GM12878 (cell line): ENCODE results near the gene SERTM2. TPM values are rescaled to one million over a fixed set of nuclear protein-coding genes. Genes with fewer than 3 reads are reported as not detected.

ENCODE experiments used
- ATAC-seq: fragments of 200-7000 bp; cut with Tn5 transposase; 3 replicates; pipeline ENCODE4 v1.9.1; 2020; ENCODE audit warnings: mild to moderate bottlenecking, moderate library complexity
- BruUV-seq: library from RNA; stranded (reverse); fragments of 400-500 nt; replicated peaks from 2 replicates; lab custom pipeline; 2021; lab: Mats Ljungman, UMichigan
- CTCF ChIA-PET: fragments of 300-600 bp; sonication (Branson Sonifier 250); formaldehyde crosslinking; extraction: SDS; loops from one replicate; lab custom pipeline; 2021; ENCODE audit warnings: inconsistent platforms; lab: Yijun Ruan, JAX
- POLR2A ChIA-PET: fragments of 350-600 bp; formaldehyde crosslinking; extraction: SDS; loops from one replicate; lab custom pipeline; 2021; ENCODE audit warnings: inconsistent platforms; lab: Charles Lee
- RAD21 ChIA-PET: fragments of 300-600 bp; sonication (Branson Sonifier 250); formaldehyde crosslinking; loops from one replicate; lab custom pipeline; 2023; ENCODE audit warnings: antibody characterized with exemption; ENCODE audit not compliant: unreplicated experiment; lab: Charles Lee
- SMC1A ChIA-PET: fragments of 300-600 bp; sonication (Branson Sonifier 250); formaldehyde crosslinking; loops from one replicate; lab custom pipeline; 2023; ENCODE audit not compliant: unreplicated experiment, uncharacterized antibody; lab: Charles Lee
- DNase-seq: peaks from one replicate; pipeline ENCODE4 v3.0.0-alpha.2; 2011; ENCODE audit warnings: low read depth, low spot score
- FAIRE-seq: peaks from 3 replicates; lab custom pipeline; 2011; peaks lifted over from hg19 to GRCh38; lab: Jason Lieb, UNC
- H2AFZ ChIP-seq: 2 replicates; pipeline ENCODE4 v1.6.0; 2011; ENCODE audit warnings: low read depth, low read length, control low read depth; ENCODE audit not compliant: control insufficient read depth
- H3K27ac ChIP-seq: 2 replicates; pipeline ENCODE4 v1.5.1; 2011; ENCODE audit warnings: control low read depth; ENCODE audit not compliant: control insufficient read depth, insufficient read depth
- H3K27me3 ChIP-seq, 2 experiments: replicated peaks in 1 of 2; 2 replicates each; pipeline versions ENCODE4 v1.6.0 to v1.6.1; 2011; ENCODE audit warnings: low read length in 1 of 2; ENCODE audit not compliant: control insufficient read depth in 2 of 2, insufficient read depth in 2 of 2
- H3K36me3 ChIP-seq, 2 experiments: 2 replicates each; pipeline ENCODE4 v1.5.1; 2011; ENCODE audit warnings: low read length in 1 of 2; ENCODE audit not compliant: control insufficient read depth in 2 of 2, insufficient read depth in 2 of 2
- H3K4me1 ChIP-seq: 2 replicates; pipeline ENCODE4 v1.6.1; 2011; ENCODE audit warnings: mild to moderate bottlenecking, low read length, moderate library complexity, mixed read lengths; ENCODE audit not compliant: control insufficient read depth, insufficient read depth
- H3K4me2 ChIP-seq: 2 replicates; pipeline ENCODE4 v1.6.0; 2011; ENCODE audit warnings: control low read depth; ENCODE audit not compliant: control insufficient read depth, insufficient read depth
- H3K4me3 ChIP-seq: fragments of 200-600 bp; sonication (generic); 2 replicates; pipeline ENCODE4 v1.5.1; 2016
- H3K79me2 ChIP-seq: 2 replicates; pipeline ENCODE4 v1.6.0; 2011; ENCODE audit warnings: low read length; ENCODE audit not compliant: control insufficient read depth, insufficient read depth
- H3K9ac ChIP-seq: 2 replicates; pipeline ENCODE4 v1.8.0; 2011; ENCODE audit warnings: low read length, control low read depth, mixed read lengths; ENCODE audit not compliant: control insufficient read depth, insufficient read depth
- H3K9me3 ChIP-seq: replicated peaks from 3 replicates; pipeline ENCODE4 v1.5.1; 2011; ENCODE audit warnings: mild to moderate bottlenecking, low read length; ENCODE audit not compliant: control insufficient read depth, insufficient read depth
- H4K20me1 ChIP-seq: 2 replicates; pipeline ENCODE4 v1.6.0; 2011; ENCODE audit not compliant: control insufficient read depth, insufficient read depth
- ASH2L ChIP-seq: fragments of 300-600, 200-600 bp; sonication (generic); IDR thresholded peaks from 2 replicates; pipeline ENCODE4 v1.6.1; 2017; ENCODE audit warnings: low read depth, mild to moderate bottlenecking, borderline replicate concordance
- BACH1 ChIP-seq: fragments of 450-650 bp; IDR thresholded peaks from 2 replicates; pipeline ENCODE4 v1.6.1; 2017; ENCODE audit warnings: mild to moderate bottlenecking, borderline replicate concordance
- BHLHE40 ChIP-seq, 2 experiments: fragments of 450-650 bp in 1 of 2; IDR thresholded peaks; 2 replicates each; pipeline ENCODE4 v1.6.1; 2011 to 2017; ENCODE audit warnings: low read depth in 2 of 2, borderline replicate concordance in 1 of 2, improper control_type of control experiment in 1 of 2, low read length in 1 of 2, mild to moderate bottlenecking in 1 of 2
- IKZF2 ChIP-seq, 2 experiments: fragments of 450-650 bp; IDR thresholded peaks; 2 replicates each; pipeline ENCODE4 v1.6.1; 2017; ENCODE audit warnings: mild to moderate bottlenecking in 2 of 2, moderate library complexity in 2 of 2
- KDM1A ChIP-seq: fragments of 200-600 bp; sonication (generic); IDR thresholded peaks from 2 replicates; pipeline ENCODE4 v1.6.1; 2016; ENCODE audit warnings: borderline replicate concordance
- MTA2 ChIP-seq: fragments of 450-650 bp; IDR thresholded peaks from 2 replicates; pipeline ENCODE4 v1.6.1; 2016; ENCODE audit warnings: low read depth, mild to moderate bottlenecking, moderate library complexity
- NBN ChIP-seq: fragments of 450-650 bp; IDR thresholded peaks from 2 replicates; pipeline ENCODE4 v1.6.1; 2016
- NRF1 ChIP-seq: conservative IDR thresholded peaks from 2 replicates; pipeline ENCODE4 v1.6.1; 2011; ENCODE audit warnings: mild to moderate bottlenecking, low read depth, low read length, improper control_type of control experiment
- PAX5 ChIP-seq: IDR thresholded peaks from 2 replicates; pipeline ENCODE4 v1.6.1; 2011; ENCODE audit warnings: low read depth, low read length, borderline replicate concordance
- POLR2A ChIP-seq: IDR thresholded peaks from 2 replicates; pipeline ENCODE4 v1.6.1; 2011; ENCODE audit warnings: low read depth, mild to moderate bottlenecking, low read length
- SREBF2 ChIP-seq: IDR thresholded peaks from 2 replicates; pipeline ENCODE4 v1.6.1; 2012; ENCODE audit warnings: mild to moderate bottlenecking, low read length
- SRF ChIP-seq, 2 experiments: IDR thresholded peaks; 2 replicates each; pipeline ENCODE4 v1.6.1; 2011; ENCODE audit warnings: low read depth in 2 of 2, low read length in 2 of 2, mild to moderate bottlenecking in 1 of 2, moderate library complexity in 1 of 2
- STAT3 ChIP-seq: IDR thresholded peaks from 2 replicates; pipeline ENCODE4 v1.6.1; 2011; ENCODE audit warnings: low read depth, low read length, improper control_type of control experiment
- ZNF274 ChIP-seq: IDR thresholded peaks from one replicate; pipeline ENCODE4 v1.8.0; 2011; ENCODE audit not compliant: insufficient read length, insufficient read depth
- ZZZ3 ChIP-seq: IDR thresholded peaks from 2 replicates; pipeline ENCODE4 v1.6.1; 2011; ENCODE audit warnings: low read depth; ENCODE audit not compliant: control insufficient read depth, insufficient read length
- WGBS: methylation state at CpG from one replicate; pipeline ENCODE4 v1.1.6; 2016; ENCODE audit warnings: low lambda C conversion rate; ENCODE audit not compliant: insufficient replicate concordance, insufficient coverage; ENCODE audit errors: missing lambda C conversion rate; 5-methylcytosine and 5-hydroxymethylcytosine counted together
- in situ Hi-C: fragments of 300-500 bp; cut with MboI; formaldehyde crosslinking; loops from 9 replicates; pipeline ENCODE4 v1.14.3; 2018; ENCODE audit warnings: mixed read lengths
- intact Hi-C: fragments of 100-400 bp; cut with micrococcal nuclease; formaldehyde crosslinking; loops from one replicate; pipeline ENCODE4 v1.14.2; 2022; ENCODE audit not compliant: unreplicated experiment
- polyA plus RNA-seq, 11 experiments: library from polyadenylated mRNA; depleted of rRNA in 4 of 11; unstranded in 6 of 11; stranded (reverse) in 5 of 11; fragments of >200 nt; fragmentation: Nextera tagmentation in 4 of 11; fragmentation: Illumina TruSeq in 1 of 11; extraction: Ambion mirVana in 4 of 11; extraction: Trizol in 1 of 11; gene quantifications; 1 replicate in 1 of 11; 2 replicates in 10 of 11; pipeline versions ENCODE4 v1.2.1 to v1.2.3, GENCODE V29; 2011 to 2016; ENCODE audit warnings: inconsistent platforms in 2 of 11, missing spikeins in 2 of 11, low read depth in 1 of 11
- total RNA-seq, 4 experiments: library from RNA; depleted of rRNA in 3 of 4; stranded (reverse); fragments of >200 nt in 3 of 4; fragmentation: Illumina TruSeq in 1 of 4; extraction: Trizol in 1 of 4; gene quantifications; 2 replicates each; pipeline versions ENCODE4 v1.2.1 to v1.2.3, GENCODE V29; 2013 to 2021
- TF ChIP-seq, protein P1 (sequence below): IDR thresholded peaks from 2 replicates; pipeline ENCODE4 v1.6.1; 2012; ENCODE audit warnings: low read length, inconsistent platforms
- TF ChIP-seq, protein P2 (sequence below): fragments of 450-650 bp; IDR thresholded peaks from 2 replicates; pipeline ENCODE4 v1.6.1; 2017; ENCODE audit warnings: mild to moderate bottlenecking

Gene SERTM2
- total and polyA plus RNA-seq, 10 of the 15 experiments (the other 5 are each of a cell fraction or from before 2014, with no cell fraction given), result not detected

DNA sequence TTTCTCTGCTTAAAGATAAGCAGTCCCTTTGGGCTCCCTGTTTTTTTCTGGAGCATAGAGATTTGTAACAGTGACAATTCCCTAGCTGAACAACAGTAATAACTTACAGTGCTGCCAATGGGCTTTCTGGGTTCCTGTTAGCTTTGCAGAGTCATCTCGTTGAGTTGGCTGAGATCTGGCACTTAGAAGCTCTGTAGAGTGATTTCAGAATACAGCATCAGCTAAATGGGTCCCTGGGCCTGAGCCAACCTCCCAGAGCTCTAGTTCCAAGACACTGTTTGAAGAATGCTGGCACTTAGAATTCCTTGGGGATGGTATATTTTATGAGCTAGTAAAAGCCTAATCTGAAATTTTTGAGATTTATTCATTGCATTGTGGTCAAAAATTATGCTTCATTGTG is 43.5 kb upstream of the SERTM2 start:
- Histone ChIP-seq H3K27ac (no peak overlapping the region), H3K4me3 (no peak overlapping the region), H3K36me3 (no peaks in the 10 kb centered on the region), H3K79me2 (no peaks in the 10 kb centered on the region)
- SMC1A ChIA-PET, result no interaction called here
- FAIRE-seq, result no peak
- TF ChIP-seq STAT3, result no peak
- TF ChIP-seq IKZF2 (IDR thresholded peaks at IDR 0.05), result no peak
- no peak for TF ChIP-seq BHLHE40 (IDR thresholded peaks at IDR 0.05; ENCODE audit: borderline replicate concordance in 1 of 2, low read depth in 2 of 2, low read length in 1 of 2)
- TF ChIP-seq BACH1, result no peak
- TF ChIP-seq, all 136 proteins: peak for 0
- Histone ChIP-seq H2AFZ (no peak overlapping the region), H3K27me3 (no peaks in the 10 kb centered on the region), H3K4me2 (no peak overlapping the region), H3K9me3 (no peaks in the 10 kb centered on the region), H3K4me1 (no peaks in the 10 kb centered on the region), H3K9ac (no peak overlapping the region), H4K20me1 (no peaks in the 10 kb centered on the region)
- ATAC-seq (no peak), DNase-seq (no peak)
- in situ Hi-C loops (no loop called here), intact Hi-C loops (no loop called here)
- ChIA-PET CTCF (interaction anchor here (0.7 kb wide), 1 partner anchor 9 kb away, joined by 3 read pairs; no protein-coding TSS in a partner anchor), RAD21 (no interaction called here), POLR2A (no interaction called here)
- BruUV-seq, result no TSS peak
- WGBS, result 0% methylated on average over 1 of the region's 1 CpG

DNA sequence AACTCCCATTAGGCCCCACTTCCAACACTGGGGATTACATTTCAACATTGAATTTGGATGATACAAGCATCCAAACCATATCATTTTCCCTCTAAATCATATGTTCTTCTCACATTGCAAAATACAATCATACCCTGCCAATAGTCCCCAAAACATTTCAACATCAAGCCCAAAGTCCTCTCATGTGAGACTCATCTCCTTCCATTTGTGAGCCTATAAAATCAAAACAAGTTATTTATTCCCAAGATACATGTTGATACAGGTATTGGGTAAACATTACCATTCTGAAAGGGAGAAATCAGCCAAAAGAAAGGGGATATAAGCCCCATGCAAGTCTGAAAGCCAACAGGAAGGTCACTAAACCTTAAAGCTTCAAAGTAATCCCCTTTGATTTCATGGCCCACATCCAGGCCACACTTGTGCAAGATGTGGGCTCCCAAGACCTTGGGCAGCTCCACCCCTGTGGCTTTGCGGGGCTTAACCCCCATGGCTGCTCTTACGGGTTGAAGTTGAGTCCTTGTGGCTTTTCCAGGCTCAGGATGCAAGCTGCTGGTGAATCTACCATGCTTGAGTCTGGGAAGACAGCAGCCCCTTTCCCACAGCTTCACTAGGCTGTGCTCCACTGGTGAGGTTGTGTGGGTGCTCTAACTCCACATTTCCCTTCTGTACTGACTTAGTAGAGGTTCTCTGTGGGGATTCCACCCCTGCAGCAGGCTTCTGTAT is 40.6 kb upstream of the SERTM2 start:
- no peaks in the 10 kb centered on the region for H3K4me1 ChIP-seq
- BruUV-seq, result no TSS peak
- in situ Hi-C loops, result no loop called here
- no peaks in the 10 kb centered on the region for H3K79me2 ChIP-seq
- ChIA-PET CTCF (no interaction called here), RAD21 (no interaction called here), SMC1A (no interaction called here), POLR2A (no interaction called here)
- no peaks in the 10 kb centered on the region for H3K36me3 ChIP-seq
- no peak overlapping the region for H3K4me3 ChIP-seq
- H3K4me2 ChIP-seq, result no peak overlapping the region
- H3K27me3 ChIP-seq, result no peaks in the 10 kb centered on the region
- DNase-seq (no peak), ATAC-seq (no peak), FAIRE-seq (no peak)
- H3K9ac ChIP-seq, result no peak overlapping the region
- H3K27ac ChIP-seq, result no peak overlapping the region
- no peak overlapping the region for H2AFZ ChIP-seq
- no peaks in the 10 kb centered on the region for H3K9me3 ChIP-seq
- intact Hi-C loops, result no loop called here
- H4K20me1 ChIP-seq, result no peaks in the 10 kb centered on the region
- WGBS, result 5% methylated on average over 2 of the region's 2 CpGs
- no peak for TF ChIP-seq PAX5
- no peak for TF ChIP-seq ZZZ3
- no peak for TF ChIP-seq ASH2L
- no peak for TF ChIP-seq NBN
- TF ChIP-seq SRF (IDR thresholded peaks at IDR 0.05; ENCODE audit: low read depth in 2 of 2, low read length in 2 of 2), result no peak
- TF ChIP-seq ZNF274, result no peak
- no peak for TF ChIP-seq SREBF2
- no peak for TF ChIP-seq KDM1A
- TF ChIP-seq, protein P1, sequence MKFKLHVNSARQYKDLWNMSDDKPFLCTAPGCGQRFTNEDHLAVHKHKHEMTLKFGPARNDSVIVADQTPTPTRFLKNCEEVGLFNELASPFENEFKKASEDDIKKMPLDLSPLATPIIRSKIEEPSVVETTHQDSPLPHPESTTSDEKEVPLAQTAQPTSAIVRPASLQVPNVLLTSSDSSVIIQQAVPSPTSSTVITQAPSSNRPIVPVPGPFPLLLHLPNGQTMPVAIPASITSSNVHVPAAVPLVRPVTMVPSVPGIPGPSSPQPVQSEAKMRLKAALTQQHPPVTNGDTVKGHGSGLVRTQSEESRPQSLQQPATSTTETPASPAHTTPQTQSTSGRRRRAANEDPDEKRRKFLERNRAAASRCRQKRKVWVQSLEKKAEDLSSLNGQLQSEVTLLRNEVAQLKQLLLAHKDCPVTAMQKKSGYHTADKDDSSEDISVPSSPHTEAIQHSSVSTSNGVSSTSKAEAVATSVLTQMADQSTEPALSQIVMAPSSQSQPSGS, result no peak
- TF ChIP-seq, protein P2, sequence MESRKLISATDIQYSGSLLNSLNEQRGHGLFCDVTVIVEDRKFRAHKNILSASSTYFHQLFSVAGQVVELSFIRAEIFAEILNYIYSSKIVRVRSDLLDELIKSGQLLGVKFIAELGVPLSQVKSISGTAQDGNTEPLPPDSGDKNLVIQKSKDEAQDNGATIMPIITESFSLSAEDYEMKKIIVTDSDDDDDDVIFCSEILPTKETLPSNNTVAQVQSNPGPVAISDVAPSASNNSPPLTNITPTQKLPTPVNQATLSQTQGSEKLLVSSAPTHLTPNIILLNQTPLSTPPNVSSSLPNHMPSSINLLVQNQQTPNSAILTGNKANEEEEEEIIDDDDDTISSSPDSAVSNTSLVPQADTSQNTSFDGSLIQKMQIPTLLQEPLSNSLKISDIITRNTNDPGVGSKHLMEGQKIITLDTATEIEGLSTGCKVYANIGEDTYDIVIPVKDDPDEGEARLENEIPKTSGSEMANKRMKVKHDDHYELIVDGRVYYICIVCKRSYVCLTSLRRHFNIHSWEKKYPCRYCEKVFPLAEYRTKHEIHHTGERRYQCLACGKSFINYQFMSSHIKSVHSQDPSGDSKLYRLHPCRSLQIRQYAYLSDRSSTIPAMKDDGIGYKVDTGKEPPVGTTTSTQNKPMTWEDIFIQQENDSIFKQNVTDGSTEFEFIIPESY, result no peak
- TF ChIP-seq NRF1, result no peak
- TF ChIP-seq POLR2A, result no peak
- no peak for TF ChIP-seq MTA2
